ENCODE results near the gene LCNL1.
A peak's percentile ranks its signal among the peaks of the same experiment; 100 is the strongest.

Gene LCNL1

DNA sequence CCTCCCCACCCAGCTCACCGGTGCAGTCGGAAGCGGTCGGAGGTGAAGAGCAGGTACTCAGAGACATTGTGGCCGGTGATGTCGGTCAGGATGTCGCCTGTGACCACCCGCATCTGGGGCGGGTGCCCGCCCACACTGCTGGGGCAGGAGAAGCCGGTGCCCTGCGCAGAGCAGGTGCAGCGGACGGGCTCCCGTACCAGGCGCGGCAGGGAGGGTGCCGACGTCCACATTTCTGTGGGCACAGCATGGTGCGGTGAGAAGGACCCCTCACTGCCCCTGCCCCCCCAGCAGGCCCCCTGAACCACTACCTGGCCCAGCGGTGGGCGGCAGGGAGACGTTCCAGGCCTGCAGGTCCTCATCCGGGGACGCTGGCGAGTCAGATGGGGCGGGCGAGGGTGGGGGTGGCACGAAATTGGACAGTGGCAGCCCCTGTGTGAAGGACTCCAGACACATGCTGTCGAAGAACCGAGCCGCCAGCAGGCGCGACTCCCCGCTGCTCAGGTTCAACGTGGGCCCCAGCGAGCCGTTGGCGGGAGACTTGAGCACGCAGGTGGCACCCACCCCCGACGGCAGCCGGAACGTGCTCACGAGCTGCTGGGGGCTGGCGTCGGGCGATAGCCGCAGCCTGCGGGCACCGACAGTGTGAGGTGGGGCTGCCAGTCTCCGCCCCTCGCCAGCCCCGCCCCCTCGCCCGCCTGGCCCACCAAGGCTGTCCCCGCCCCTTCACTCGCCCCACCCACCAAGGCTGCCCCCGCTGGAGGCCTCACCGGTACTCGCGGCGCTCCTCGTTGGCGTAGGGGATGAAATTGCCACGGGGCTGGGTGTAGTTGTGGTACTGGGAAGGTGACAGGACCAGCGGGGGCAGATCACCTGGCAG lies 30.1 kb downstream of the LCNL1 start:
- DNase-seq = no peak

- DNase-seq = no peak
Measured at GRCh38 chr9:137013571-137013940, 30.8 kb downstream of the LCNL1 start.

- no peak for DNase-seq
Measured at GRCh38 chr9:137014166-137014565, 31.4 kb downstream of the LCNL1 start.

DNA sequence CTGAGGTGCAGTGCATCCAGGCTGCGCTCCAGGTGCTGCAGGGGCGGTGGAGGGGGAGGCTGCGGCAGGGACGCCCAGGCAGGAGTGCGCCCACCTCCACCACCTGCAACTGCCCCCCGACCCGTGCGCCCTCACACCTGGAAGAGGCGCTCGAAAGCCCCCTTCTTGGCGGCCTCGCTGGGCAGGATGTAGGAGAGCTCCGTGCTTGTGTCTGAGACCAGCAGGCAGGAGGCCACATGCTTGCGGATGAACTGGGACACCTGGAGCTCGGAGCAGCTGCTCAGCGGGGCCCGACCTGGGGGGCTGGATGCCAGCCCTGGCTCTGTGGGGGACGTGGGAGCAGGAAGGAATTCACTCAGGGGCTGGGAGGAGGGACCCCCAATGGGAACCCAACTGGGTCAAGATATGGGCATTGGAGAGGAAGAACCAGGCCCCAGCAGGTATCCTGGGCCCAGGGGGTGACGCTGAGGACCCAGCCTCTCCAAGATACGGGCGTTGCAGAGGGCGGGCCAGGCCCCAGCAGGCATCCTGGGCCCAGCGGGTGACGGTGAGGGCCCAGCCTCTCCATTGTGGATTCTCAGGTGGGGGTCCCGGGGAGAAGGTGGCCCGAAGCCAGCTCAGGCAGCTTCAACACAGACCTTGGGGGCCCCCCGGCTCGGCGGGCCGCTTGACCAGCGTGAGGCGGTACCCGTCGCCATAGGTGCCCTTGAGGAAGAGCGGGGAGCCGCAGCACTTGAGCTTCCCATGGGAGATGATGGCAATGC lies 32.2 kb downstream of the LCNL1 start:
- DNase-seq = no peak

DNA sequence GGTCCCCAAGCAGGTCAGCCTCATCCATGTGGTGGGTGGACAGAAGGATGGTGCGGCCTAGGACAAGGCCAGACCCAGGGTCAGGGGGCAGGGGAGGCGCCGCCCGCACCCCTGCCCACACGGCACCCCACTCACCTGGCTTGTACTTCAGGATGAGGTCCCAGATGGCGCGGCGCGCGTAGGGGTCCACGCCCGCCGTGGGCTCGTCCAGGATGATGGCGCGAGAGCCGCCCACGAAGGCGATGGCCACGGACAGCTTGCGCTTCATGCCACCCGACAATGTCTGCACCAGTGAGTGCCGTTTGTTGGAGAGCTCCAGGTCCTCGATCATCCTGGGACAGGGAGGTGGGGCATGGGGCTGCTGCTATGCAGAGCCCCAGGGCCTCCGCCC lies 32.7 kb downstream of the LCNL1 start:
- DNase-seq = no peak

DNA sequence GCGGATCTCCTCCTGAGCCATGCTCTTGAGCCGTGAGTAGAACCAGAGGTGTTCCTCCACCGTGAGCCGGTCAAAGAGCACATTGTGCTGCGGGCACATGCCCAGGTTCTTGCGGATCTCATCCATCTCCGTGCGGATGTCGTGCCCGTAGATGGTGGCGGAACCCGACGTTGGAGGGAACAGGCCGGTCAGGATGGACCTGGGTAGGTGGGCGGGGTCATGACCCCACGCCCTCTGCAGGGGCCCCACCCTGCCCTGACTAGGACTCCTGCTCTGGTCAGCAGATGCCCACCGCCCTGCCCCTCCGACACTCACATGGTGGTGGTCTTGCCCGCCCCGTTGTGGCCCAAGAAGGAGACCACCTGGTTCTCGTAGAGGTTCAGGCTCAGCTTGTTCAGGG lies 33.2 kb downstream of the LCNL1 start:
- no peak for DNase-seq

GRCh38 chr9:137016436-137016835 lies 33.6 kb downstream of the LCNL1 start:
- DNase-seq = no peak

DNA sequence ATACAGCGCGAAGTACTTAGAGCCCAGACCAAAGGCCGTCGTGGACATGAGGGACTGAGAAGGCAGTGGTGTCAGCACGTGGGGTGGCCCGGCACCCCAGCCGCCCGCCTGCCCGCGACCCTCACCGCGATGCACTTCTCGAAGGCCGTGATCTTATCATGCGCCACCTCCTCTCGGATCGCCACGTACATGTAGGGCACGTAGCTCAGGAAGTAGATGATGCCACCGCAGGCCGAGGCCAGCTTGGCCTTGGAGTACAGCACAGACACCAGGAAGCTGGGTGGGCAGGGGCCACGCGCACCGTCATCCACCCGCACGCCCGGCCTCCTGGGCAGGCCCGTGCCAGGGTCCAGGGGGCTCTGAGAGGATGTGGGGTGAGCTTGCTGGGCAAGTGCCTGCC lies 34.3 kb downstream of the LCNL1 start:
- DNase-seq = no peak

- no peak for DNase-seq
Measured at GRCh38 chr9:137017791-137018497, 35.2 kb downstream of the LCNL1 start.

DNA sequence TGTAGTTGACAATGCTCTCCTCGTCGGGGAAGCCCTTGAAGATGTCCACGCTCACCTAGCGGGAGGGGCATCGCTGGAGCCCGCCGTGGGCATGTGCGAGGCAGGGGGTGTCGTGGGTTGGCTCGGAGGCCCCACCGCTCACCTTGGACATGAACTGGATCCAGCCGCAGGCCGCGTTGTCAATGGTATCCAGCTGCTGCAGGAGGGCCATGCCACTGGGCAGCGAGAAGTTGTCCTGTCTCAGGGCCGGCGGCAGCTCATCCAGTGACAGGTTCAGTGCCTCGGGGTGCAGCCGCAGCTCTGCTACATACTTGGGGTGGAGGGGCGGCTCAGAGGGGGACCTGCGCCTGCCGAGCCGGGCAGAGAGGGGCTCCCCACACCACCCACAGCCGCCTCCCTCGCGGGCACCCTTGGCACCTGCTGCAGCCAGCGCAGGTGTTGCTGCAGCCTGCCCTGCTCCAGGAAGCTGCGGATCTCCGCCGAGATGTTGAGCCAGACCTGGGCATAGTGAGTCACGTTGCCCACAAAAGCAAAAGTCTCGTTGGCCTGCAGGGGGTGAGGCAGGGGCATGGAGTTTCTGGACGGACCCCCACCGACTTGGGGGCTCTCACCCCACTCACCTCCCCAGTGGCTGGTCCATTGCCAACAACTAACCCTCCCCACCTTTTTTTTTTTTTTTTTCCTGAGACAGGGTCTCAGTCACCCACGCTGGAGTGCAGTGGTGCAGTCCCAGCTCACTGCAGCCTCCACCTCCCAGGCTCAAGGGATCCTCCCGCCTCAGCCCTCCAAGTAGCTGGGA lies 36.2 kb downstream of the LCNL1 start:
- no peak for DNase-seq

DNA sequence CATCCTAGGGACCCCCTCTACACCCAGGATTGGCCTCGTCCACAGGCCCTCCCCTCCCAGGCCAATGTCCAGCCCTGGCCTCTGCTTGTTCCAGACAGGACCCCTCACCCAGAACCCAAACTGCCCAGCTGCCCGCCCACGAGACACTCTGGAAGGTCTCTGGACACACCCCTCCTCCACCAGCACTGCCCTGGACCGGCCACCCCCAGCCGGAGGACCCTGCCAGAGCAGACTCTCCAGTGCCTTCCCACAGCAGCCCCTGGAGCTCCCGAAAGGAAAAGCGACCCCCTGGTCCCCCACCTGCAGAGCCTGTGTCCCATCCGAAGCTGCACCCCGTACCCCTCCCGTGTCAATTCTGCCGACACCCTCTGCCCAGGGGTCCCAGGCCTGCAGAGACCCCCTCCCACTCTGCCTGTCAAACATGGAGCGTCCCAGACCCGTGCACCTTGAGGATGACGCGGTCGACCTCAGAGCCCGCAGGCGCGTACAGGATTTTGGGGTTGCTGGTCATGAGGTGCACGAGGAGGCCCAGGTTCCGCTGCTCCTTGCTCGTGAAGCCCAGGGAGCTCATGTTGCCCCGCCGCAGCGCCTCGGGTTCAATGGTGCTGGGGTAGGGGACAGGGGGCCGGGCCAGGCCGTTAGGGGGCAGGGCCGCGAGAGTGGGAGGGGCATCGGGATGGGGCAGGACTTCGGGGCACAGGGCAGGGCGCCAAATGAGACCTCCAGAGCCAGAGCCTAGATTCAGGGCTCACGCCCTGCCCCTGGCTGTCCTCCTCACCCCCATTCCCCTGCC lies 37.3 kb downstream of the LCNL1 start:
- DNase-seq = no peak

DNA sequence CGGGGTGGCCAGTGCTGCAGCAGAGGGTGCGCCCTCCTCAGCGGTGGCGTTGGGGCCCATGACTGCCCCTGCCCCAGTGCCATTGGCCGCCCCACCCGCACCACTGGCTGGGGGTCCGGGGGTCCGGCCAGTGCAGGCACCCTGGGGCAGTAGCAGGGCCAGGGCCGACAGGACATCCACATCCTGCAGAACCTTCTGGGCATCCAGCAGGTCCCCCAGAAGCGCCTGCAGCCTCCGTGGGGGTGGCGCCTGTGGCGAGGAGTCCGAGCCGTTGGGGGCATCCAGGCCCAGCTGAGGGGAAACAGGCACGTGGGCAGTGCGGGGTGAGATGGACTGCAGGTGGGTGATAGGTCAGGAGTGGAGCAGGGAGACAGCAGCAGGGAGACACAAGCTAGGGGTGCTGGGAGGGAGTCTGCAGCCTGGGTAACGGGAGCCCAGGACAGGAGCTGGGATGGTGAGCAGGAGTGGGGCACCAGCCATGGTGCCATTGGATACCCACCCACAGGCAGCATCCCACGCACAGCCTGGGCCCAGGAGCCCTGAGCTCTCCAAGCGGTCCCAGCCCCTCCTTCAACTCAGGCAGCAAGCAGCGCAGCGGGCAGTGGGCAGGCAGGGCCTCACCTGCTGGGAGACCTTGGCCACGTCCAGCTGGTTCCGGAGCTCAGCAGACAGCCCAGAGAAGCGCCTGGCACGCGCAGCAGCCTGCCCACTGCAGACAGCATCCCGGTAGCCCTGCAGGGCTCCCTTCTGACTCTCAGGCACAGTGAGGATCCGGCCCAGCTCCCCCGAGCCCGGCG lies 38.2 kb downstream of the LCNL1 start:
- peak in 1 of 14 donors; percentile 43 for DNase-seq

- DNase-seq = no peak
Measured at GRCh38 chr9:137021568-137021978, 38.8 kb downstream of the LCNL1 start.

GRCh38 chr9:137021979-137022661 lies 39.3 kb downstream of the LCNL1 start:
- DNase-seq = peak in 11 of 14 donors; percentile 42 to 92 (median 71)

- DNase-seq = no peak
Measured at GRCh38 chr9:137022662-137023008, 39.8 kb downstream of the LCNL1 start.

GRCh38 chr9:137023157-137023556 lies 40.4 kb downstream of the LCNL1 start:
- DNase-seq = peak in 1 of 14 donors; percentile 43

DNA sequence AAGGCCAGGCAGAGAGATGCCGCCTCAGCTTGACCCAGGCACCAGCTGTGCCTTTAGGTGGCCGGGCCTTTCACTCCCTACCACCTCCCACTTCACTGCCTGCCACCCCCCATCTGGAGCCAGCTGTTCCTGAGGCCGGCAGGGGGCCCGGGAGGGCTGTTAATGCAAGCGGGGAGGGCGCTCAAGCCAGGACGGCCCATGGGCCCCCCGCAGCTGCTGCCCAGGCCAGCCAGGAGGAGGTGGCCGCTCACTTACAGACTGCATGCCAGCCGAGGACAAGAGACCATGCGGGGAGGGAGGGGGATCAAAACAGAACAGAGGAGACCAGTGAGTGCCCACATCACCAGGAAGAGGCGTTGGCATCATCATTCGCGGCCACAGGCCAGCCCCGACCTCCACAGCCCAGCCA lies 40.8 kb downstream of the LCNL1 start:
- peak in 6 of 14 donors; percentile 43 to 79 (median 61) for DNase-seq

GRCh38 chr9:137025517-137025966 lies 42.7 kb downstream of the LCNL1 start:
- peak in 13 of 14 donors; percentile 73 to 98 (median 92) for DNase-seq

- DNase-seq = peak in 2 of 14 donors; percentile 42 to 48
Measured at GRCh38 chr9:137026384-137026783, 43.6 kb downstream of the LCNL1 start.

- peak in 4 of 14 donors; percentile 48 to 68 (median 55) for DNase-seq
Measured at GRCh38 chr9:137026828-137027227, 44.0 kb downstream of the LCNL1 start.
